HEK293 (cell line): Measurements from ENCODE around the gene FBXO42.

Experiments used
- BCL6B ChIP-seq: fragments of 450-650 bp; formaldehyde crosslinking; IDR thresholded peaks from 2 replicates; pipeline ENCODE4 v1.5.1; 2017; ENCODE audit warnings: missing biosample characterization, missing genetic modification characterization
- GLIS2 ChIP-seq: fragments of 450-650 bp; formaldehyde crosslinking; IDR thresholded peaks from 2 replicates; pipeline ENCODE4 v1.5.1; 2016; ENCODE audit warnings: missing biosample characterization, missing genetic modification characterization
- IKZF3 ChIP-seq: fragments of 450-650 bp; IDR thresholded peaks from 2 replicates; pipeline ENCODE4 v1.5.0; 2018; ENCODE audit warnings: missing biosample characterization, mild to moderate bottlenecking, missing genetic modification characterization, moderate library complexity
- OVOL3 ChIP-seq: fragments of 450-650 bp; formaldehyde crosslinking; IDR thresholded peaks from 2 replicates; pipeline ENCODE4 v1.5.1; 2016; ENCODE audit warnings: missing biosample characterization, missing genetic modification characterization
- PRDM1 ChIP-seq: fragments of 450-650 bp; formaldehyde crosslinking; IDR thresholded peaks from 2 replicates; pipeline ENCODE4; 2016; ENCODE audit warnings: missing biosample characterization, missing genetic modification characterization
- PRDM6 ChIP-seq: fragments of 450-650 bp; formaldehyde crosslinking; IDR thresholded peaks from 2 replicates; pipeline ENCODE4 v1.5.1; 2017; ENCODE audit warnings: missing biosample characterization, missing genetic modification characterization
- SALL2 ChIP-seq: fragments of 450-650 bp; formaldehyde crosslinking; IDR thresholded peaks from 2 replicates; pipeline ENCODE4 v1.5.0; 2017; ENCODE audit warnings: missing biosample characterization, mild to moderate bottlenecking, missing genetic modification characterization, borderline replicate concordance
- SCRT1 ChIP-seq: fragments of 450-650 bp; formaldehyde crosslinking; IDR thresholded peaks from 2 replicates; pipeline ENCODE4 v1.5.1; 2016; ENCODE audit warnings: missing biosample characterization, missing genetic modification characterization, borderline replicate concordance
- YY1 ChIP-seq: fragments of 450-650 bp; formaldehyde crosslinking; IDR thresholded peaks from 2 replicates; pipeline ENCODE4 v1.5.1; 2018; ENCODE audit warnings: missing biosample characterization, missing genetic modification characterization
- ZBTB11 ChIP-seq: fragments of 450-650 bp; formaldehyde crosslinking; conservative IDR thresholded peaks from 2 replicates; pipeline ENCODE4 v1.5.1; 2016; ENCODE audit warnings: low read depth, missing biosample characterization, missing genetic modification characterization
- ZBTB20 ChIP-seq: fragments of 450-650 bp; formaldehyde crosslinking; IDR thresholded peaks from 2 replicates; pipeline ENCODE4 v1.5.1; 2016; ENCODE audit warnings: missing biosample characterization, missing genetic modification characterization
- ZNF10 ChIP-seq: fragments of 450-650 bp; formaldehyde crosslinking; IDR thresholded peaks from 2 replicates; pipeline ENCODE4 v1.5.1; 2017; ENCODE audit warnings: missing biosample characterization, missing genetic modification characterization
- ZNF140 ChIP-seq: fragments of 450-650 bp; formaldehyde crosslinking; IDR thresholded peaks from 2 replicates; pipeline ENCODE4 v1.5.1; 2016; ENCODE audit warnings: missing biosample characterization, missing genetic modification characterization
- ZNF175 ChIP-seq: fragments of 450-650 bp; formaldehyde crosslinking; IDR thresholded peaks from 2 replicates; pipeline ENCODE4 v1.5.1; 2016; ENCODE audit warnings: missing biosample characterization, missing genetic modification characterization
- ZNF18 ChIP-seq: fragments of 450-650 bp; formaldehyde crosslinking; IDR thresholded peaks from 2 replicates; pipeline ENCODE4 v1.5.1; 2016; ENCODE audit warnings: missing biosample characterization, missing genetic modification characterization
- ZNF184 ChIP-seq: fragments of 450-650 bp; IDR thresholded peaks from 2 replicates; pipeline ENCODE4 v1.5.1; 2018; ENCODE audit warnings: missing biosample characterization, mild to moderate bottlenecking, missing genetic modification characterization
- ZNF211 ChIP-seq: fragments of 450-650 bp; formaldehyde crosslinking; IDR thresholded peaks from 2 replicates; pipeline ENCODE4 v1.5.1; 2016; ENCODE audit warnings: low read depth, missing biosample characterization, missing genetic modification characterization
- ZNF311 ChIP-seq: fragments of 450-650 bp; formaldehyde crosslinking; IDR thresholded peaks from 2 replicates; pipeline ENCODE4 v1.5.1; 2017; ENCODE audit warnings: missing biosample characterization, missing genetic modification characterization, borderline replicate concordance
- ZNF423 ChIP-seq: fragments of 450-650 bp; formaldehyde crosslinking; IDR thresholded peaks from 2 replicates; pipeline ENCODE4 v1.5.1; 2016; ENCODE audit warnings: missing biosample characterization, missing genetic modification characterization
- ZNF426 ChIP-seq: fragments of 450-650 bp; formaldehyde crosslinking; IDR thresholded peaks from 2 replicates; pipeline ENCODE4 v1.5.1; 2017; ENCODE audit warnings: missing biosample characterization, missing genetic modification characterization, mild to moderate bottlenecking, inconsistent platforms, moderate library complexity
- ZNF530 ChIP-seq: fragments of 450-650 bp; formaldehyde crosslinking; IDR thresholded peaks from 2 replicates; pipeline ENCODE4 v1.5.1; 2016; ENCODE audit warnings: low read depth, missing biosample characterization, missing genetic modification characterization
- ZNF544 ChIP-seq: fragments of 450-650 bp; formaldehyde crosslinking; IDR thresholded peaks from 2 replicates; pipeline ENCODE4 v1.5.0; 2017; ENCODE audit warnings: missing biosample characterization, missing genetic modification characterization
- ZNF624 ChIP-seq: fragments of 450-650 bp; formaldehyde crosslinking; IDR thresholded peaks from 2 replicates; pipeline ENCODE4 v1.5.1; 2017; ENCODE audit warnings: missing biosample characterization, missing genetic modification characterization
- ZNF626 ChIP-seq: fragments of 450-650 bp; sonication (Bioruptor Pico); formaldehyde crosslinking; IDR thresholded peaks from 2 replicates; pipeline ENCODE4 v1.5.1; 2018; ENCODE audit warnings: missing biosample characterization, missing genetic modification characterization, inconsistent platforms
- ZNF639 ChIP-seq: fragments of 450-650 bp; formaldehyde crosslinking; IDR thresholded peaks from 2 replicates; pipeline ENCODE4 v1.5.1; 2016; ENCODE audit warnings: missing biosample characterization, missing genetic modification characterization
- ZNF664 ChIP-seq: fragments of 450-650 bp; formaldehyde crosslinking; IDR thresholded peaks from 2 replicates; pipeline ENCODE4 v1.5.1; 2016; ENCODE audit warnings: missing biosample characterization, missing genetic modification characterization
- ZNF670 ChIP-seq: fragments of 450-650 bp; formaldehyde crosslinking; IDR thresholded peaks from 2 replicates; pipeline ENCODE4 v1.5.1; 2016; ENCODE audit warnings: missing biosample characterization, missing genetic modification characterization, low read depth
- ZNF792 ChIP-seq: fragments of 450-650 bp; formaldehyde crosslinking; IDR thresholded peaks from 2 replicates; pipeline ENCODE4 v1.5.1; 2016; ENCODE audit warnings: missing biosample characterization, missing genetic modification characterization
- ZNF830 ChIP-seq: fragments of 450-650 bp; IDR thresholded peaks from 2 replicates; pipeline ENCODE4 v1.5.0; 2018; ENCODE audit warnings: missing biosample characterization, missing genetic modification characterization, low read depth, mild to moderate bottlenecking, moderate library complexity

The FBXO42 gene

GRCh38 chr1:16249596-16250241 lies 102.6 kb downstream of the FBXO42 start (continued):
- TF ChIP-seq ZNF639 (tag by site-specific recombination) (0 out of 2 replicates have a peak, but pooled peaks have one; percentile 34), ZNF10 (no peak), ZNF530 (tag by site-specific recombination) (no peak), ZNF664 (tag by site-specific recombination) (no peak), OVOL3 (tag by site-specific recombination) (no peak), SCRT1 (tag by site-specific recombination) (no peak), GLIS2 (tag by site-specific recombination) (no peak), ZNF175 (no peak), ZNF18 (no peak), ZNF184 (tag by site-specific recombination) (0 out of 2 replicates have a peak, but pooled peaks have one; percentile 43), ZNF140 (no peak), ZNF423 (tag by site-specific recombination) (no peak), ZNF792 (no peak), SALL2 (no peak), ZNF544 (tag by site-specific recombination) (no peak), PRDM1 (tag by site-specific recombination) (no peak), ZNF830 (tag by site-specific recombination) (no peak), ZNF311 (tag by site-specific recombination) (no peak), BCL6B (tag by site-specific recombination) (no peak), ZNF624 (no peak), ZBTB11 (tag by site-specific recombination) (no peak), ZNF211 (tag by site-specific recombination) (no peak), ZNF626 (no peak), ZNF670 (tag by site-specific recombination) (no peak), IKZF3 (tag by site-specific recombination) (no peak), ZBTB20 (tag by site-specific recombination) (no peak), PRDM6 (tag by site-specific recombination) (peak; percentile 47), ZNF426 (tag by site-specific recombination) (no peak), YY1 (tag by site-specific recombination) (no peak)
